HG03469 (cell line): ENCODE results near the gene ZNF653.
"Not testable (repeated sequence)": the region's sequence is repeated elsewhere in the genome, so short reads cannot be mapped to it uniquely, and the experiment has no call there.

ENCODE experiments used
- ATAC-seq: cut with Tn5 transposase; IDR thresholded peaks from one replicate; pipeline ENCODE4 v1.9.1; 2021; ENCODE audit warnings: mild to moderate bottlenecking, moderate library complexity, moderate number of reproducible peaks; ENCODE audit not compliant: unreplicated experiment

ZNF653 gene

GRCh38 chr19:11435833-11436313 lies 69.8 kb downstream of the ZNF653 start:
- no peak for ATAC-seq

- ATAC-seq = peak; percentile 76
Observed at GRCh38 chr19:11435057-11435832, 70.4 kb downstream of the ZNF653 start, which contains the start of the genes ODAD3 and PRKCSH. TSS of gene ODAD3 (minus strand) at chr19:11435121. CDS start at chr19:11435016, 105 bp downstream. TSS of gene PRKCSH (plus strand) at chr19:11435635. CDS start at chr19:11436118, 483 bp downstream.

- ATAC-seq = no peak
Observed at GRCh38 chr19:11434703-11435056, 71.0 kb downstream of the ZNF653 start.

GRCh38 chr19:11433526-11433925 lies 72.1 kb downstream of the ZNF653 start:
- ATAC-seq = not testable (repeated sequence)
